ENCODE measurements around the gene NKTR.

DNA sequence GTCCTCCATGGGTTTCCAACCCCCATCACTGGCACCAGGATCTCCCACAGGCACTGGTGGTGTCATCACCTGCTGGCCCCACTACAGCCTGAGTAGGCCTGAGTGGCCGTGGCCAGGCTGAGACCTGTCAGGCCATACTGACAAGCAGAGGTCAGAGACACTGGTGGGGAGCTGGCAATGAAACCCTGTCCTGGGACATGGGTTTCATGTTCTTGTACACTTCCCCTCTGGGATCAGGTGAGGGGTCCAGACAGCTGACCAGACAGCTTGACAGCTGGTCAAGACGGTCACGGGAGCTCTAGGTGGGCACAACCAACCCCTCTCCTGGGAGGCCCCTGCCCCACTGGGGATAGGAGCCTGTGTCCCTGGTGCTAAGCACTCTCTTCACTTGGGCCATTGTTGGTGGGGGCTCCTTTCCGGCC is 66.1 kb downstream of the NKTR start:
- no peak for TF ChIP-seq RAD21 (IDR thresholded peaks at IDR 0.05; ENCODE audit: low read depth)
- no peak for TF ChIP-seq EGR1 (IDR thresholded peaks at IDR 0.05)
